HG03139 (cell line): ENCODE results near the gene INPP5D.
A peak's percentile ranks its signal among the peaks of the same experiment; 100 is the strongest.

Experiments
- ATAC-seq: cut with Tn5 transposase; IDR thresholded peaks from one replicate; pipeline ENCODE4 v1.9.1; 2021; ENCODE audit not compliant: unreplicated experiment

Gene INPP5D

DNA sequence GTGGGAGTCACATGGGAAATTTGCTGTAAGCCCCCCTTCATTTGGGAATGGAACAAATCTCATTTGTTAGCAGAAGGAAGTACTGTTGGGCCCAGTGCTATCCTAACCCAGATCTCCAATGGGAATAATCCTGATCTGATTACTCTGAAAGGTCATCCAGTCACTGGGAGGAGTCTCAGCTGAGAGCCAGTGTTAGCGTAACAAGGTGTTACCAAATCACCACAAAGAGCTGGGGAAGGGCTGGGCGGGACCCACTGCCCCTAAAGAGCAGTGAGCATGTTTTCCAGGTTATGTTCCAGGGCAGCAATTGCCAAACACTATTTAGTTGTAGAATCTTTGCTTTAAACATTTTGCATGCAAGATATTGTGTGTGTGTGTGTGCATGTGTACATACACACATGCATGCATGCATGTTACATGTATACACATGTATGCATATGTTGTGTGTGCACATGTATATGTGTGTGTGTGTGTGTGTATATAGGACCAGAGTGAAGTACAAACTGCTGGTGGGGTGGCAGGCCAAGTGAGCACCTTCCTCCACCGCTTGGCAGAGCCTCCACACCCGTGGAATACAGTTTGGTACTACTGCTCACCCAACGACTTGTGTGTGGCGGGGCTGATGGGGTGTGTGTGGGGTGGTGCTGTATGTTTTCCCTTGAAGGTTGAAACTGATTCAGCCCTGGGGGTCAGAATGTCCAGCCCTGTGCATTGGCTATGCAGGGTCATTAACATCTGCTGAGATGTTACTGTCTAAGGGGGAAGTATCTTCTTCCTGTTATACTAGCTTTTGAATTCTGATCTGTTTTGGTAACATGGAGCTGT is 15.2 kb downstream of the INPP5D start:
- ATAC-seq = peak; percentile 21

DNA sequence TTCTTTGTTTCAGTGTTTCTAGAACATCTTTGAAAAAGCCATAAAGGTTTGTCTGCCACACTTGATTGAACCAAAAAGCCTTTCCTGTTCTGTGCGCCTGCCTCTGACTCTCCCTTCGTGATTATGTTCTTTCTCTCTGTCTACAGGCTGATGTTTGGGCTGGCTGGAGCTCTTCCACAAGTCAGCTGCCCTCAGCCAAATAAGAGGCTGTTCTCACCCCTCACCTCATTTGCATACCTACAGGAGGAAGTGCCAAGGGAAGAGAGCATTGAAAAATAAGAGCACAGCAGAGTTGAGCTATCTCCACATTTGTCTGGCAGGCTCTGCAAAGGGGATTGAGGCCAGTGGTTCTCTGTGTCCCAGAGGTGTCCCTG is 15.8 kb downstream of the INPP5D start:
- peak; percentile 51 for ATAC-seq

DNA sequence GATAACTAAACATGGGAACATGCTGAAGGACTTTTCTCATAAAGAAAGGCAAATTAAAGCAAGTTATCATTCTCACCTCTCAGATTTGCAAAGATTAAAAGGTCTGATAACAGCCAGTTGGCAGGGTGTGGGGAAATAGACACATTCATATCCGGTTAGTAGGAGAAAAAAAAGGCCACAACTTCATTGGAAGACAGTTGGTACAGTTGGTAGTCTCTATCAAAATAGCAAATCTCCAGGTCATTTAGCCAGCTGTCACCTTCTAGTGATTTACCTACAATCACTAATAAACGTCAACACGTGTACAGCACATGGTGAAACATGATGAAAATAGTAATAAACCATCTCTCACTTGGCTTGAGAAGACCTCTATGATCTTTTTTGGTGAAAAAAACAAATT is 16.6 kb downstream of the INPP5D start:
- ATAC-seq = no peak

DNA sequence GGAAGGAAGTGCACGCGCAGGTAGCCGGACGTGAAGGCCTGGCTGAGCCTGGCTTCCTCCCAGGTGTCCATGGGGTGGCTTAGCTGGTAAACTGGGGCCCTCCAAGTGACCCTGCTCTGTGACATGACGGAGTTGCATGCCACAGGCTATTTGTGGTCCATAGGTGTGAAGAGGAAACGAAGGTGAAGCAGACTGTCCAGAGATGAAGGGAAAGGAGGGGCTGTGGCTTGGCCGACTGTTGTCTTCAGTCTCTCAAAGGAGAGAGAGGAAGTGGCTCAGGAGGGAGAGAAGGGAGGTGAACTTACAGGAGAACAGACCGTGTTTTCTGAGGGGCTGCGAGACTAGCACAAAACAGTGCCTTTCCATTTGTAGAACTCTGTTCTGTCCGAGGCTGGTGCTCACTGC is 19.3 kb downstream of the INPP5D start:
- ATAC-seq = peak; percentile 34

DNA sequence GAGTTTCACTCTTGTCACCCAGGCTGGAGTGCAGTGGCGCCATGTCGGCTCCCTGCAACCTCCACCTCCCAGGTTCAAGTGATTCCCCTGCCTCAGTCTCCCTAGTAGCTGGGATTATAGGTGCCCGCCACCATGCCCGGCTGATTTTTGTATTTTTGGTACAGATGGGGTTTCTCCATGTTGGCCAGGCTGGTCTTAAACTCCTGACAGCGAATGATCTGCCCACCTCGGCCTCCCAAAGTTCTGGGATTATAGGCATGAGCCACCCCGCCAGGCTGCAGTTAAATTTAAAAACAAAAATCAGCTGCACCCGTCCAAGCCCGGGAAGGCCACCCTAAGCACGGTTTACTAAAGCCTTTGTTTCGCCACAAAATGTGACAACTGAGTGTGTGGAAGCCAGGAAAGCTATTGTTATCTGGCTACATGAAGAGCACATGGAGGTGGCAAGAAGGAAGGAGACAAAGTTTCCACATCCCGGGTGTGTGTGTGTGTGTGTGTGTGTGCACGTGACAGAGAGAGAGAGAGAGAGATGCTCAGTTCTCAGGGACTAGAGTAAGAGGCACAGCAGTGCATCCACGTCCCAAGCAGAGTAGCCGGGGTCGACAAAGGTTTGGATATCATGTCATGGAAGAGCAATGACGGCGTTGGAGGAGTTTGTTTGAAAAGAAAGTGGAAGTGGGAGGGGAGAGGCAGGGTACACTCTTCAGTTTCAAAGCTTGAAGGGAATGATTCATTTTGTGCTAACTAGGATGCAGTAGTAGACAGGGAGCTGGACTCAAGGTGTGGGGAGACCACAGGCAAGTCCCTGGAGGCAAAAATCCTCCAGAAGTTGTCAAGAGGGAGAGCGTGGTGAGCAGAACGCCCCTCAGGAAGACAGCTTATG is 20.1 kb downstream of the INPP5D start:
- ATAC-seq = no peak

DNA sequence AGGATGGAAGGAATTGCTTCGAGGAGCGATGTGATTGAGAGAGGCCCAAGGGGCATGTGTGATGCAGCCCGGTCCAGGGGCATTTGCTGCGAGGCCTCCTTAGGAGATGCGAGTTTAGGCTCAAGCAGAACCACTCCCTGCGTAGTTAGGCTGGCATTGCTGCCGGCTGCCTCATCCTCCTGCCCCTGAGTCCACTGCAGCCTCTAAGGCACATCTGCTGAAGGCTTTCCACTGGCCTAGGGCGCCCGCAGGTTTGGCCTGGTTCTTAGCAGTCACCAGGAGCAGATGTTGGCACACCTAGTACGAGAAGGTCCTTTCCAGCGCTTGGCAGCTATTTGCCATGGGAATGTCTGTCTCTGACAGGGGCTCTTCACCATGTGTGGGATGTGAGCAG is 20.7 kb downstream of the INPP5D start:
- no peak for ATAC-seq

DNA sequence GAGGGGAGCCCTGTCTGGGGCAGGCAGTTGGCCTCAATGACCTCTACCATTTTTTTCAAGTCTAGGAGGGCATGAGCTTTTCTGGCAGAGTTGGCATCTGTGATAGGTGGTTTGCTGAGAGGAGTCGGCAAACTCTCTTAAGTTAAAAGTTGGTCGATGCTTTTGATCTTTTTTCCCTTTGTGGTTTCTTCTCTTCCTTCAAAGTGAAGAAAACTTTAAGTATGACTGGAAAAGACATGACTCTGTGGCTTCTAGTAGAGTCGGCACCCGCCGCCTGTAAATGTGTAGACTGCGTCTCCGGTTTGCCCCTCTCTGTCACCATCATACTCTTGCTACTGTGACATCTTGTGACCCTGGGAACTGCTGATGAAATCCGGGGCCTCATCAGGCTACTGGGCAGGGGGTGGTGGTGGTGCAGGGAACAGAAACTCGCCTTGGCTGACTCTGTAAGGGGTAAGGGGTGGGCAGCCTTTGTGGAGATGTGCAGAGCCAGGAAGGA is 21.1 kb downstream of the INPP5D start:
- ATAC-seq = no peak

DNA sequence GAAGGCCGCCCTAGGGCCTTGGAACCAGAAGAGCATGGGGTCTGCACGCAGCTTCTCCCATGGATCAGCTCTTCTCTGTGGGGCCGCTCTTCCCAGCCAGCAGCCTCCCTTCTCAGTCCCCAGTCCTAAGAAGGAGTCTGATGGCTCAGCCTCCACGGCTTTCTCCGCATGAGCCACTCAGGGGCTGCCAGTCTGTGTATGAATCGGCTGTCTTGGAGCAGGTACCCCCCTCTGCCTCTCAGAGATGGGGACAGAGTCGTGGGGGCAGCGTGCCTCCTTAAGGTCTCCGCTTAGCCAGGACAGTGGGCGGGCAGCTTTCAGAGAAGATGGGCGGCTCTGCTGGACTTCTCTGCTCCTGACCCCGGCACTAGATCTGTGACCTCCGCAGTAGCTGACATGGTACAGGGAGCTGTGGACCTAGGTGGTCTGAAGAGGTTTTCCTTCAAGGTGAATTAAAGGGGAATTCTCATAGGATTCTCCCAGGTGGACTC is 21.6 kb downstream of the INPP5D start:
- ATAC-seq = no peak

DNA sequence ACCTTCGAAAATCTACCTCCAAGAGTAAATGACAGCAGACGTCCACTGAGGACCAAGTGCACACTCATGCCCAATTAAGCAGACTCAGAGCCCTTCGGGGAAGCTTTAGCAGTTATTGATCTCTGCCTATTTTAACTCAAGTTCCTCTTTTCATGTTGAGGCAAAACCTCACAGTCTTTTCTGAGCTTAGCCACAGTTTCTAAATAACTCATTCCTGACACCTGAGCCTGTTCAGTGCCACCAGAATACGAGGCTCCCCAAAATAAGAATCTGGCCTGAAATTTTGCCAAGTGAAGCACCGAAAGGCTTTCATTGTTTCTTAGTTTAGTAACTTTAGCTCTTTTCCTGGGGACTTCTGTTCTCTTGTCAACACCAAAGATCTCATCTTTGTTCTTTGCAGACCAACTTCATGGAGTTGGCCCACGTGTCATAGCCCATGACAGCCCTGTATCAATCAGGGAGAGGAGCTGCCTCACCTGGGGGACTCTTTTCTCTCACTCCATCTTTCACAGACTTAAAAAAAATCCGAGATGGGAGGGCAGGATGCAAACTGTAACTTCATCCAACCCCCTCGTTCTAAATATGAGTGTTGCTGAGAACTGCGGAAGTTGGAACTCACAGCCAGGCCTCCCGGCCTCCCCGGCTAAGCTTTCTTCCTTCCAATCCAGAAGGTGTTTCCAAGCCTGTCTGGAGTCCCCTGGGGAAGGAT is 22.2 kb downstream of the INPP5D start:
- peak; percentile 31 for ATAC-seq

DNA sequence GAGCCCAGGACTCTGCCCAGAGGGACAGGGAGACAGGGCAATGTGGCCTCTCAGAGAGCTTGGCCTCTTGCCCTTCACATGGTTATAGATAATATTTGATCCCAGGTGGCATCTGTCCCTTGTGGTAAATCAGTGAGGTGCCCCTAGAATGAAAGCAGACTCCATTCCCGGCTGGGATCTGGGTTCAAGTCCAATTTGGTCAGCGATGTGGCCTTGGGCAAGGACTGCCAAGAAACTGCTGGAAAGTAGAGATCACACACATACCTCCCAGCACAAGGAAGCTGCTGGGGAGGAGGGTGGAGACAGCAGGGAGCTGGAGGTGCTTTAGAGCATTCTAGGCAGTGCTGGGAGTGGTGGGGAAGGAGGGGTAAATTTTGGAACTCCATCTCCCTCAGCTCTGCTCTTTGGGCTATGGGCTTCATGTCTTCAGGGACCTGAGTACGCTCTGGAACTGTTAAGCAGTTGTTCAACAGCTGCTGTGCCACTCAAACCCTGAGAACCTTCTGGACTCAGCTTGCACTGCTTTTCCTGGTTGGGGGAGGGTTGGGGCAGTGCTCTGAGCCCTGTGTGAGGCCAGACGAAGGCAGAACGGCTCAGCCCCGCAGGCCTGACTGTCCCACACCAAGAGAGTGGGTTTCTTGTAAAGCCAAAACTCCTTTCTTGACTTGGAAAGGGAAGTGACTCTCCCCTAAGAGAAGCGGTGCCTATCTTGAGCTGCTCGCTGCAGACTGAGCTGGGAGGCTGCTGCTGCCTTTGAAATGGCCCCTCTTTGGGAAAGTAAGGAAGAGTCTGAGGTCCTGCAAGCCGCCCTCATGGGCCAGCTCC is 23.0 kb downstream of the INPP5D start:
- no peak for ATAC-seq

DNA sequence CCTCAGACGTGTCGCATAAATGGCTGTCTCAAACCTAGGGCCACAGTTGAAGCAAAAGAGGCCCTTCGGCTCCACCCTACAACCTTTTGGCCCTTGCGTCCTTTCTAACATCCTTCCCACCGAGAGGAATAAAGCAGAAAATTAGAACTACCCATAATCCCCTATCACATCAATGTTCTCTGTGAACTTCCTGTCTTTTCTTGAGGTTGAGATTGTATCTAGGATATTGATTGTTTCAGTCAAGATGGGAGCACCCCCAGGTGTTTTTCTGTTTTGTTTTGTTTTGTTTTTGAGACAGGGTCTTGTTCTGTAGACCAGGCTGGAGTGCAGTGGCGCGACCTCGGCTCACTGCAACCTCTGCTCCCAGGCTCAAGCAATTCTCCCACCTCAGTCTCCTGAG is 23.6 kb downstream of the INPP5D start:
- ATAC-seq = no peak

DNA sequence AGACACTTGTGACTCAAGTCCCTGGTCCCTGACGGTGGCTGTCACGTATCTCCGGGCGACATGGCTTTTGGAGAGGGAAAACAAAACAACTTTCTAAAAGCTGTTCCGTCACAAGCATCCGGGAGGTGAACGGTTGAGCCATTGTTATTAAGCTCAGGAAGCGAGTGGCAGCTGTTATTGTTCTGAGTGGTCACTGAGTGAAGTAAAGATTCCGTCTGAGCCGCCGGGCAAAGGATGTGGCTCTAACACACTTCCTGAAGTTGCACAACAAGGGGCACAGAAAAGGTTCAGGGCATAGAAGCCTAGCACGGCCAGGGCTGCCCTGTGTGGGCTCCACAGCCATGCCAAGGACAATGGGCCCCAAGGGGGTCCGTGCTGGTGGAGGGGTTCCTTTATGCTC is 24.3 kb downstream of the INPP5D start:
- no peak for ATAC-seq

DNA sequence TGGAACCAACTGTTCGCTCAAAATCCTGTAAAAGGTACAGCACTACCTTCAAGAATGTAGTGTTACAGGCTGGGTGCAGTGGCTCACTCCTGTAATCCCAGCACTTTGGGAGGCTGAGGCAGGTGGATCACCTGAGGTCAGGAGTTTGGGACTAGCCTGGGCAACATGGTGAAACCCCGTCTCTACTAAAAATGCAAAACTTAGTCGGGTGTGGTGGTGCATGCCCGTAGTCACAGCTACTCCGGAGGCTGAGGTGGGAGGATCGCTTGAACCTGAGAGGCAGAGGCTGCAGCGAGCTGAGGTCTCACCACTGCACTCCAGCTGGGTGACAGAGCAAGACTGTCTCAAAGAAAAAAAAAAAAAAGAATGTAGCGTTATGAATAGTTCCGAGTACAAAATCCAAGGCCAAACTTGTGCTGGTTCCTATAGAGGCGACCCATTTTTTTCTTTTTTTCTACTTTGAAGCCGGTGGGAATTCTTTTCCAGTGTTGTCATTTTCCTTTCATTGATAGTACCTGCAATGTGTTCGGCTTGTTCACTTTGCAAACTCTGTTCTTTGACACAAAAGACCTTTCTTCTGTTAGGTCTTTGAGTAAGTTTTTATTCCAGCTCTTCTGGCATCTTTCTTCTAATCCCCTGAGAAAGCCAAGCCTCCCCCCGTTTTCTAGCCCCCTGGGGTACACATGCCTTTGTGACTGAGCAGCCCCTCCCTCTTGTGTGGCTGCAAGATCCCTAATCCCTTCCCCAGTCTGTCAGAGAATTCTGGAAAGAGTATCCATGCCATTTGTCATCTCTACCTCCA is 25.1 kb downstream of the INPP5D start:
- ATAC-seq = no peak

DNA sequence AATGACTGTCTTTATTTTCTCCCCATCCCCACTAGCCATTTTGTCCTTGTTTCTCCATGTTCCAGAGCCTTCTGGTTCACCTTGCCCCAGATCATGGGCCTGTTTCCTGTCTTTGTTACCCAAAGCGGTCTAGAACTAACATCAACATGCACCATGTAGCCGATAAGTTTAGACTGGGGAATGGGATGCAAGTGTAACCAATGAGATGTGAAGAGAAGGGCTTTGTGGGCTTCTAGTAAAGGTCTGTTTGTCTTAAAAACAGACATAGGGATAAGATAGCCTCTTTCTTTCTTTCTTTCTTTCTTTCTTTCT is 25.7 kb downstream of the INPP5D start:
- no peak for ATAC-seq

DNA sequence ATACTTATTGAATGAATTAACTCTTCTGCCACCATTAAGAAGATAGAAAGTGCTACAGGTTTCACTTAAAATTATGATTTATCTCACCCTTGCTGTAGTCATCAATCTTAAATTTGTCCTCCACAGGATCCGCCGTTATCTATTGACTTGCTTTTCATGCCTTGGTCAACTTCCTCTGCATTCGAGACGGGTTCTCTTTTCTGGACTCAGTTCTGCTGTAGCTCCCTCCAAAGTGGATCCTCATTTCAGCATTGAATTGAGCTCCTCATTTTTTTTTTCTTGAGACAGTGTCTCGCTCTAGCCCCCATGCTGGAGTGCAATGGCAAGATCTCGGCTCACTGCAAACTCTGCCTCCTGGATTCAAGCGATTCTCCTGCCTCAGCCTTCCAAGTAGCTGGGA is 27.6 kb downstream of the INPP5D start:
- no peak for ATAC-seq

DNA sequence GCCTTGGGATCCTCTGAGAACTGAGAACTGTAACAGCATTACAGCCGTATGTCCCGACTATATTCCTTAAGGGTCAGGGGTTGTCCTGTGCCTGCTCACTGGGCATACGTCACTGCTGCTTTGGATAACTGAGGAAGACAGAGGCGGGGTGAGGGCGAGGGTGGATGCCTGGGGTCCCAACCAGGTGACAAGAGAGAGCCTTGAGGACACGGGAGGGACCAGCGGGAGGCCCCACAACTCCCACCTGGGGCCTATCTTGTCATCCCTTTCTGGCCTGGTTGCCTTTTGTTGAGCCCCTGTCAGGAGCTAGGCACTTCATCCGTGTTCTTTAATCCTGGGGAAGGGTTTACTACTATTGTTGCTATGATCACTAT is 28.8 kb downstream of the INPP5D start:
- ATAC-seq = no peak

DNA sequence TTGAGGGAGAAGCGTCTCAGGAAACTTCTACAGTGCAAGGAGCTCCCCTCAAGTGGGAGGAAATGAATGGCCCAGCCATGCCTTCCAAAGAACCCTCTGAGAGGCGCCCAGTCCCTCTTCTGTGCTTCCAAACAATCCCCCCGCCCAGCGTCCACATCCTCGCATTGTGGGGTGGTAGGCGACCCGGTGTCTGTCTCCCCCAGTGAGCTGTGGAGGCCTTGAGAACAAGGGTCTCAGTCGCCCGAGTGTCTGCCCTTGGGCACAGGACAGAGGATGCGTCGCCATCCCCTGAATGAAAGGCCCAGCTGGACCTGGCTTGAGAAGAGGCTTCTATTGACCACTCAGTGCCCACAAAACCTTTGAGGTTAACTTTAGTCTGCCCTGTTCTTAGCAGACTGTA is 29.7 kb downstream of the INPP5D start:
- ATAC-seq = no peak

DNA sequence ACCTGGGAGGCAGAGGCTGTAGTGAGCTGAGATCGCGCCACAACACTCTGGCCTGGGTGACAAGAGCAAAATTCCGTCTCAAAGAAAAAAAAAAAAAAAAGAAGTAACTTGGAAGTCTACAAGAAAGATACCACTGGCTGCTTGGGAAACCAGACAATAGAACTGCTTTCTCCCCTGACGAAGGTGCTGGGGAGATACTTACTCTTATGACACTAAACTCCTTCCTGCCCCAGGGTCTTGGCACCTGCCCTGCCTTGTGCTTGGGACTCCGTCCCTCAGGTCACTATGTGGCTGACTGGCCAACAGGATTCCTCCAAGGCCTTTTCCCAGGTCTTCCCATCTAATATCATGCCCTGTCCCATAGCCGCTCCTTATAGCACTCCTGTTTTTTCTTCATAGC is 30.7 kb downstream of the INPP5D start:
- ATAC-seq = no peak

DNA sequence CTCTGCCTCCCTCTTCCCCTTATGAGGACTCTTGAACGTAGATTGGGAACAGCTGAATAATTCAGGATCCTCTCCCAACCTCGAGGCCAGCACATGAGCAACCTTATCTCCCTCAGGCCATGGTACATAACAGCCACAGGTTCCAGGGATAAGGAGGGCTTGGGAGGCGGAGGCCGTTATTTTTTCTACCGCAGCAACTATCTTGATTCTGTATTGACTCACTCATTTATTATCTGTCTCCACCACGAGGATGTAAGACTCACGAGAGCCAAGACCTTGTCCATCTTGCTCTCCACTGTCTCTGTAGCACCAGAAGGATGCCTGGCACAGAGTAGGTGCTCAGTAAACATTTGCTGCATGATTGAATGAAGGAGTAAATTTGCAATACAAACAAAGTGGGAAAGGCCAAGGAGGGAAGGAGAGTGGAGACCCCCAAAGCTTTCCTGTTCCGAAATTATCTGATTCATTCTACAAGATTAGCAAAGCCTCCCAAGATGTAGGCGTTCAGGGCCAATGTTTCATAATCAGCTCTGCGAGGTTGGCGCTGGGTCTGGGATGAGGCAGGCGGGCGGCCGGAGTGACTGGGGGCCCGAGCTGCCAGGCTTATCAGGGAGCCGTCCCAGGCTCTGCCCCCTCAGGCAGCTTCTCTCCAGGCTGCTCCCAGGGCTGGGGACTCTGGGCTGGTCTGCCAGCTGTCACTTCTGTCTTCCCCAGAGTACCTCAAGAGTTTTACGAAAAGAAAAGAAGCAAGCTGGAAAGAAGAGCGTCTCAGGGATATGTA is 31.6 kb downstream of the INPP5D start:
- ATAC-seq = no peak
